ENCODE data around the gene AKAP11.

- TF ChIP-seq CTCF (IDR thresholded peaks at IDR 0.05) (no peak), POLR2A (IDR thresholded peaks at IDR 0.05) (no peak), EP300 (IDR thresholded peaks at IDR 0.05) (no peak)
These were observed 39.3 kb upstream of the AKAP11 start for GRCh38 chr13:42232671-42233070.
